HG03378 (cell line): ENCODE measurements around the gene ZNF221.
A peak's percentile ranks its signal among the peaks of the same experiment; 100 is the strongest.
"Not testable (repeated sequence)": the region's sequence is repeated elsewhere in the genome, so short reads cannot be mapped to it uniquely, and the experiment has no call there.

Experiments
- ATAC-seq: cut with Tn5 transposase; IDR thresholded peaks from one replicate; pipeline ENCODE4 v1.9.1; 2021; ENCODE audit warnings: mild to moderate bottlenecking, moderate library complexity; ENCODE audit not compliant: unreplicated experiment

Gene ZNF221

GRCh38 chr19:43950834-43951645, at the start of gene ZNF221:
ZNF221 (plus strand) TSS chr19:43951228; CDS start chr19:43962727, 11,499 bp downstream.
- peak; percentile 83 for ATAC-seq

GRCh38 chr19:43901395-43902390, 49.3 kb upstream of the ZNF221 start:
- ATAC-seq, result no peak

- no peak for ATAC-seq
These were observed 48.6 kb upstream of the ZNF221 start for GRCh38 chr19:43902399-43902798.

- ATAC-seq, result no peak
These were observed 45.1 kb upstream of the ZNF221 start for GRCh38 chr19:43905897-43906296.

GRCh38 chr19:43906774-43907173, 44.3 kb upstream of the ZNF221 start:
- ATAC-seq, result no peak

GRCh38 chr19:43908659-43909058, 42.4 kb upstream of the ZNF221 start:
- ATAC-seq, result no peak

GRCh38 chr19:43910884-43911283, 40.1 kb upstream of the ZNF221 start:
- no peak for ATAC-seq

GRCh38 chr19:43913383-43913782, 37.6 kb upstream of the ZNF221 start:
- ATAC-seq, result no peak

GRCh38 chr19:43914051-43914450, 37.0 kb upstream of the ZNF221 start:
- ATAC-seq, result no peak

GRCh38 chr19:43923875-43924274, 27.2 kb upstream of the ZNF221 start:
- ATAC-seq, result no peak

- no peak for ATAC-seq
These were observed 22.2 kb upstream of the ZNF221 start for GRCh38 chr19:43928820-43929219.

GRCh38 chr19:43934055-43934984, 16.7 kb upstream of the ZNF221 start:
- no peak for ATAC-seq

- ATAC-seq, result peak; percentile 70
These were observed 15.9 kb upstream of the ZNF221 start, which contains the start of gene ZNF45 for GRCh38 chr19:43934985-43935708. ZNF45 (minus strand) TSS chr19:43935282; CDS start chr19:43922185, 13,097 bp downstream.

GRCh38 chr19:43936188-43936587, 14.8 kb upstream of the ZNF221 start:
- no peak for ATAC-seq

GRCh38 chr19:43939557-43940260, 11.3 kb upstream of the ZNF221 start:
- no peak for ATAC-seq

- ATAC-seq, result no peak
These were observed 10.3 kb upstream of the ZNF221 start for GRCh38 chr19:43940719-43941118.

- no peak for ATAC-seq
These were observed 9.8 kb upstream of the ZNF221 start for GRCh38 chr19:43941209-43941608.

GRCh38 chr19:43947412-43947811, 3.6 kb upstream of the ZNF221 start:
- ATAC-seq, result not testable (repeated sequence)

- ATAC-seq, result not testable (repeated sequence)
These were observed 1.2 kb upstream of the ZNF221 start for GRCh38 chr19:43949803-43950202.
